ENCODE data around the gene USP3. TPM values are rescaled to one million over a fixed set of nuclear protein-coding genes. Genes with fewer than 3 reads are reported as not detected.
"Not testable (repeated sequence)": the region's sequence is repeated elsewhere in the genome, so short reads cannot be mapped to it uniquely, and the experiment has no call there.

USP3 gene
- total RNA-seq, 2 donors from 2014 or later, result 51.5 to 52.5 TPM

DNA sequence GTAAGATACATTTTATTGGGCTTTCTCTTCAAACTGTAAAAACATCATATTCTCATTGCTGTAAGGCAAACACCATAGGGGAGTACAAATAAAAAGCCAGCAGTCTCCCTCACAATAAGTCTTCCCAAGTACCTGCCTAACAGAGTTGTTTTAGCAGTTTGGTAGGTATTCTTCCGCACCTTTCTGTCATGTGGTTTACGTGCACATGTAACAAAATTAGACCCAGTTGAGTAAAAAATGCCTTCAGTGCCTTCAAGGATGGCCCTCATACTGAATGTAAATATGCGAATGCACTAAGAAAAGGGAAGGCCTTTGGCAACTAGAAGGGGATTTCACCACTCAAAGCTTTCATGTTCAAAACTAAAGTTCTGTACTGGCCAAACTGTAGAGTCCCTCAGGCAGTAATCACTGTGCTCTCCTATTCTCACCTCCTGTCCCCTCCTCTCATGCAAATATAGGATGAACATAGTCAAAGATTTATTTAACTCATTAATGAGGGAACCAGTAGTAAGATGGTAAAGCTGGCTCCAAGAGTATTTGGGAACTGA is 26.4 kb downstream of the USP3 start:
- Histone ChIP-seq H3K4me3 (ENCODE audit: low read length) (no peak overlapping the region), H3K36me3 (ENCODE audit: control insufficient read depth, insufficient read depth, low read length) (no peaks in the 10 kb centered on the region), H3K9me3 (ENCODE audit: control insufficient read depth, low read length) (no peaks in the 10 kb centered on the region), H3K4me1 (ENCODE audit: control insufficient read depth, insufficient read depth, low read length) (peaks cover 3% of the 10 kb centered on the region), H3K27ac (ENCODE audit: low read depth, low read length) (no peak overlapping the region), H3K27me3 (ENCODE audit: control insufficient read depth, insufficient read depth, low read length, poor library complexity, severe bottlenecking) (no peaks in the 10 kb centered on the region), H3K9ac (ENCODE audit: extremely low read depth, low read length, poor library complexity, severe bottlenecking) (no peak overlapping the region)
- TF ChIP-seq, protein P1, sequence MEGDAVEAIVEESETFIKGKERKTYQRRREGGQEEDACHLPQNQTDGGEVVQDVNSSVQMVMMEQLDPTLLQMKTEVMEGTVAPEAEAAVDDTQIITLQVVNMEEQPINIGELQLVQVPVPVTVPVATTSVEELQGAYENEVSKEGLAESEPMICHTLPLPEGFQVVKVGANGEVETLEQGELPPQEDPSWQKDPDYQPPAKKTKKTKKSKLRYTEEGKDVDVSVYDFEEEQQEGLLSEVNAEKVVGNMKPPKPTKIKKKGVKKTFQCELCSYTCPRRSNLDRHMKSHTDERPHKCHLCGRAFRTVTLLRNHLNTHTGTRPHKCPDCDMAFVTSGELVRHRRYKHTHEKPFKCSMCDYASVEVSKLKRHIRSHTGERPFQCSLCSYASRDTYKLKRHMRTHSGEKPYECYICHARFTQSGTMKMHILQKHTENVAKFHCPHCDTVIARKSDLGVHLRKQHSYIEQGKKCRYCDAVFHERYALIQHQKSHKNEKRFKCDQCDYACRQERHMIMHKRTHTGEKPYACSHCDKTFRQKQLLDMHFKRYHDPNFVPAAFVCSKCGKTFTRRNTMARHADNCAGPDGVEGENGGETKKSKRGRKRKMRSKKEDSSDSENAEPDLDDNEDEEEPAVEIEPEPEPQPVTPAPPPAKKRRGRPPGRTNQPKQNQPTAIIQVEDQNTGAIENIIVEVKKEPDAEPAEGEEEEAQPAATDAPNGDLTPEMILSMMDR (conservative IDR thresholded peaks at IDR 0.05), result no peak
- Mint-ChIP-seq H3K27ac (no peak overlapping the region), H3K36me3 (ENCODE audit: low read depth) (peaks cover 6% of the 10 kb centered on the region), H3K4me1 (peaks cover 22% of the 10 kb centered on the region), H3K4me3 (no peak overlapping the region), H3K27me3 (ENCODE audit: insufficient read depth) (no peaks in the 10 kb centered on the region), H3K9me3 (no peaks in the 10 kb centered on the region)
- WGBS, 2 experiments (ENCODE audit: insufficient coverage in 1 of 2, insufficient read length in 1 of 2), result 94 to 95% methylated on average over 3 of the region's 3 CpGs
- no peak for DNase-seq

DNA sequence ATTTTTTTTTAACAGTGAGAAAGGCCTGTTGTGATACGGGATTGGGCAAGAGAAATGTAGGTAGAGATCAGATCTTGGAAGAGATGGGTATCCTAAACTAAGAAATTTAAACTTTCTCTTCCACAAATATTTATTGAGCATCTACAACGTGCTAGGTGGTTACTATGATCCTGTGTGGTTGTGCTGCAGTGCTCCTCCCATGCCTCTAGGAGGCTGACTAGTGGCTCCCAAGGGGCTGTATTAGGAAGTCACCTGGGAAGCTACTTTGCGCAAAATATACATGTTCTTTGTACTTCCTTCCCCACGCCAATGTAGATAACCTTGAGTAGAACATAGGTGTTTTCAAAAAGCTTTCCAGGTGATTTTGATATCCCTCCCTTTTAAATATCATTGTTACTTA is 27.2 kb downstream of the USP3 start:
- no peaks in the 10 kb centered on the region for H3K36me3 ChIP-seq (ENCODE audit: control insufficient read depth, insufficient read depth, low read length)
- H3K4me1 ChIP-seq (ENCODE audit: control insufficient read depth, insufficient read depth, low read length), result peaks cover 9% of the 10 kb centered on the region
- Mint-ChIP-seq H3K36me3 (ENCODE audit: low read depth) (peaks cover 4% of the 10 kb centered on the region), H3K27ac (no peak overlapping the region), H3K9me3 (no peaks in the 10 kb centered on the region), H3K4me3 (no peak overlapping the region), H3K4me1 (peaks cover 29% of the 10 kb centered on the region), H3K27me3 (ENCODE audit: insufficient read depth) (no peaks in the 10 kb centered on the region)
- no peak for DNase-seq
- 92 to 100% methylated on average over 1 to 4 of the region's 4 CpGs for WGBS, 2 experiments (ENCODE audit: insufficient coverage in 1 of 2, insufficient read length in 1 of 2)
- TF ChIP-seq, protein P1 (conservative IDR thresholded peaks at IDR 0.05), result peak; percentile 65
- no peak overlapping the region for H3K9ac ChIP-seq (ENCODE audit: extremely low read depth, low read length, poor library complexity, severe bottlenecking)
- no peak overlapping the region for H3K27ac ChIP-seq (ENCODE audit: low read depth, low read length)
- no peak overlapping the region for H3K4me3 ChIP-seq (ENCODE audit: low read length)
- H3K27me3 ChIP-seq (ENCODE audit: control insufficient read depth, insufficient read depth, low read length, poor library complexity, severe bottlenecking), result no peaks in the 10 kb centered on the region
- H3K9me3 ChIP-seq (ENCODE audit: control insufficient read depth, low read length), result no peaks in the 10 kb centered on the region

DNA sequence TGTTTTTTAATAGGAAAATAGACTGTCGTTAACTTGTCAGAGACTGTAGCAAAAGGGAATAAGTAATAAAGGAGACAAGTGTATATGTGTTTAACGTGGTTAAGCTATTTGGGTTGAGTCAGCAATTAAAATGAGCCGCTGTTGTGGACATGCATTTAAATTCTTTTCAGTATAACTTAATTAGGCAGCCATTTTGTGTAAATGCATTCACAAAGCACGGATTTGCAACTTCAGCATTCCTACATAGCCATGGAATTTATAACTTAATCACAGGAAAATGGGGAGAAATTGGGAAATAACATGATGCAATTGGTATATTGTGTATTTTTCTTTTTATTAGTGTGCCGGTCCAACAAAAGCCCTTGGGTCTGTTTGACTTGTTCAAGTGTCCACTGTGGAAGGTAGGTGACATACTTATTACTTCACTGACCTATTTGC is 27.9 kb downstream of the USP3 start:
- no peaks in the 10 kb centered on the region for H3K27me3 ChIP-seq (ENCODE audit: control insufficient read depth, insufficient read depth, low read length, poor library complexity, severe bottlenecking)
- no peak overlapping the region for H3K27ac ChIP-seq (ENCODE audit: low read depth, low read length)
- H3K4me1 ChIP-seq (ENCODE audit: control insufficient read depth, insufficient read depth, low read length), result peaks cover 9% of the 10 kb centered on the region
- Mint-ChIP-seq H3K36me3 (ENCODE audit: low read depth) (peaks cover 2% of the 10 kb centered on the region), H3K27me3 (ENCODE audit: insufficient read depth) (no peaks in the 10 kb centered on the region), H3K27ac (no peak overlapping the region), H3K9me3 (no peaks in the 10 kb centered on the region), H3K4me3 (no peak overlapping the region), H3K4me1 (peaks cover 34% of the 10 kb centered on the region)
- H3K4me3 ChIP-seq (ENCODE audit: low read length), result no peak overlapping the region
- no peak overlapping the region for H3K9ac ChIP-seq (ENCODE audit: extremely low read depth, low read length, poor library complexity, severe bottlenecking)
- H3K9me3 ChIP-seq (ENCODE audit: control insufficient read depth, low read length), result no peaks in the 10 kb centered on the region
- H3K36me3 ChIP-seq (ENCODE audit: control insufficient read depth, insufficient read depth, low read length), result no peaks in the 10 kb centered on the region
- WGBS, 2 experiments (ENCODE audit: insufficient coverage in 1 of 2, insufficient read length in 1 of 2), result 80 to 100% methylated on average over 2 to 5 of the region's 5 CpGs
- DNase-seq, result no peak
- TF ChIP-seq, protein P1 (conservative IDR thresholded peaks at IDR 0.05), result no peak

DNA sequence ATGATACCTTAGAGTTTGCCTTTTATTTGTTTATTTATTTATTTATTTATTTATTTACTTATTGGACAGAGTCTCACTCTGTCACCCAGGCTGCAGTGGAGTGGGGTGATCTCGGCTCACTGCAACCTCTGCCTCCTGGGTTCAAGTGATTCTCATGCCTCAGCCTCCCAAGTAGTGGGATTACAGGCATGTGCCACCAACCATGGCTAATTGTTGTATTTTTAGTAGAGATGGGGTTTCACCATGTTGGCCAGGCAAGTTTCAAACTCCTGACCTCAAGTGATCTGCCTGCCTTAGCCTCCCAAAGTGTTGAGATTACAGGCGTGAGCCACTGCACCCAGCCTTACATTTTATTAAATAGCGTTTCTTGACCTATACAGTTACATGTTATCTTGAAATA is 30.5 kb downstream of the USP3 start:
- not testable (repeated sequence) for DNase-seq; H3K4me3 ChIP-seq (ENCODE audit: low read length); H3K4me3 Mint-ChIP-seq; H3K27ac ChIP-seq (ENCODE audit: low read depth, low read length); H3K27me3 ChIP-seq (ENCODE audit: control insufficient read depth, insufficient read depth, low read length, poor library complexity, severe bottlenecking); H3K9me3 ChIP-seq (ENCODE audit: control insufficient read depth, low read length); H3K9ac ChIP-seq (ENCODE audit: extremely low read depth, low read length, poor library complexity, severe bottlenecking); H3K4me1 ChIP-seq (ENCODE audit: control insufficient read depth, insufficient read depth, low read length); H3K27ac Mint-ChIP-seq; H3K9me3 Mint-ChIP-seq; H3K27me3 Mint-ChIP-seq (ENCODE audit: insufficient read depth)
- peaks cover 53% of the 10 kb centered on the region for H3K4me1 Mint-ChIP-seq
- WGBS, 2 experiments (ENCODE audit: insufficient coverage in 1 of 2, insufficient read length in 1 of 2), result 96 to 100% methylated on average over 2 to 3 of the region's 3 CpGs
- H3K36me3 ChIP-seq (ENCODE audit: control insufficient read depth, insufficient read depth, low read length), result peaks cover 13% of the 10 kb centered on the region
- peaks cover 12% of the 10 kb centered on the region for H3K36me3 Mint-ChIP-seq (ENCODE audit: low read depth)
